HFFc6 (cell line): ENCODE measurements around the gene MTFMT. TPM values are rescaled to one million over a fixed set of nuclear protein-coding genes. Genes with fewer than 3 reads are reported as not detected.

Source experiments
- DNase-seq: peaks from one replicate; pipeline ENCODE4 v3.0.0-alpha.2; 2018
- H3K27ac Mint-ChIP-seq: 2 replicates; pipeline ENCODE4 v1.8.0; 2020; ENCODE audit warnings: mild to moderate bottlenecking, mixed read lengths
- H3K27me3 Mint-ChIP-seq: 2 replicates; pipeline ENCODE4 v1.8.0; 2021; ENCODE audit warnings: mild to moderate bottlenecking, moderate library complexity, mixed read lengths; ENCODE audit not compliant: insufficient read depth
- H3K36me3 Mint-ChIP-seq: 2 replicates; pipeline ENCODE4 v1.8.0; 2021; ENCODE audit warnings: low read depth, mixed read lengths
- H3K4me1 Mint-ChIP-seq: 2 replicates; pipeline ENCODE4 v1.8.0; 2020; ENCODE audit warnings: low read depth, mixed read lengths
- H3K4me3 Mint-ChIP-seq: 2 replicates; pipeline ENCODE4 v1.8.0; 2020; ENCODE audit warnings: mild to moderate bottlenecking, moderate library complexity, mixed read lengths
- H3K9me3 Mint-ChIP-seq: 2 replicates; pipeline ENCODE4 v1.8.0; 2020; ENCODE audit warnings: mild to moderate bottlenecking, mixed read lengths
- CTCF ChIP-seq: fragments of 200-600 bp; sonication (generic); IDR thresholded peaks from 2 replicates; pipeline ENCODE4 v1.5.0; 2021; ENCODE audit warnings: antibody characterized with exemption, mild to moderate bottlenecking
- total RNA-seq, 6 experiments: library from RNA; stranded (reverse); fragmentation: NEBNext Ultra II Directional; extraction: Animal tissue kit (Norgen Biotek cat#: 25700); gene quantifications; 2 replicates in 1 of 6; 3 replicates in 5 of 6; pipeline ENCODE4 v1.2.3, GENCODE V29; 2021

The MTFMT gene
- total RNA-seq, 6 experiments from 2014 or later = 15.5 to 18.3 (median 16.9) TPM

GRCh38 chr15:65072617-65073016, 43.2 kb upstream of the MTFMT start:
- Mint-ChIP-seq H3K27me3 (no peaks in the 10 kb centered on the region; the same call in 1 of the 2 replicates), H3K9me3 (no peaks in the 10 kb centered on the region), H3K4me1 (peaks cover 25% of the 10 kb centered on the region), H3K36me3 (no peaks in the 10 kb centered on the region), H3K4me3 (no peak overlapping the region), H3K27ac (no peak overlapping the region)
- DNase-seq = no peak
- TF ChIP-seq CTCF = no peak

- Mint-ChIP-seq H3K27ac (no peak overlapping the region), H3K36me3 (no peaks in the 10 kb centered on the region), H3K4me1 (peaks cover 25% of the 10 kb centered on the region), H3K27me3 (peaks cover 3% of the 10 kb centered on the region), H3K9me3 (no peaks in the 10 kb centered on the region), H3K4me3 (no peak overlapping the region)
- DNase-seq = no peak
- no peak for TF ChIP-seq CTCF
Measured at GRCh38 chr15:65072027-65072426, 42.6 kb upstream of the MTFMT start.

GRCh38 chr15:65071381-65071811, 42.0 kb upstream of the MTFMT start:
- no peak for DNase-seq
- Mint-ChIP-seq H3K4me1 (peaks cover 25% of the 10 kb centered on the region), H3K27ac (no peak overlapping the region), H3K36me3 (no peaks in the 10 kb centered on the region), H3K4me3 (no peak overlapping the region), H3K27me3 (peaks cover 5% of the 10 kb centered on the region), H3K9me3 (no peaks in the 10 kb centered on the region)
- TF ChIP-seq CTCF = no peak

GRCh38 chr15:65069779-65070546, 40.5 kb upstream of the MTFMT start:
- Mint-ChIP-seq H3K36me3 (no peaks in the 10 kb centered on the region), H3K4me1 (peaks cover 25% of the 10 kb centered on the region), H3K4me3 (no peak overlapping the region), H3K27ac (no peak overlapping the region; the same call in 1 of the 2 replicates), H3K27me3 (peaks cover 15% of the 10 kb centered on the region), H3K9me3 (no peaks in the 10 kb centered on the region)
- TF ChIP-seq CTCF = no peak
- no peak for DNase-seq

GRCh38 chr15:65069179-65069578, 39.7 kb upstream of the MTFMT start:
- H3K4me1 Mint-ChIP-seq = peaks cover 25% of the 10 kb centered on the region
- no peak overlapping the region; the same call in 1 of the 2 replicates for H3K27ac Mint-ChIP-seq
- no peaks in the 10 kb centered on the region for H3K36me3 Mint-ChIP-seq
- TF ChIP-seq CTCF = no peak
- no peak overlapping the region for H3K4me3 Mint-ChIP-seq
- peak; percentile 68 for DNase-seq
- H3K9me3 Mint-ChIP-seq = no peaks in the 10 kb centered on the region
- peaks cover 20% of the 10 kb centered on the region for H3K27me3 Mint-ChIP-seq
